ENCODE results near the gene SMIM45. TPM values are rescaled to one million over a fixed set of nuclear protein-coding genes. Genes with fewer than 3 reads are reported as not detected.
A peak's percentile ranks its signal among the peaks of the same experiment; 100 is the strongest.

The SMIM45 gene

DNA sequence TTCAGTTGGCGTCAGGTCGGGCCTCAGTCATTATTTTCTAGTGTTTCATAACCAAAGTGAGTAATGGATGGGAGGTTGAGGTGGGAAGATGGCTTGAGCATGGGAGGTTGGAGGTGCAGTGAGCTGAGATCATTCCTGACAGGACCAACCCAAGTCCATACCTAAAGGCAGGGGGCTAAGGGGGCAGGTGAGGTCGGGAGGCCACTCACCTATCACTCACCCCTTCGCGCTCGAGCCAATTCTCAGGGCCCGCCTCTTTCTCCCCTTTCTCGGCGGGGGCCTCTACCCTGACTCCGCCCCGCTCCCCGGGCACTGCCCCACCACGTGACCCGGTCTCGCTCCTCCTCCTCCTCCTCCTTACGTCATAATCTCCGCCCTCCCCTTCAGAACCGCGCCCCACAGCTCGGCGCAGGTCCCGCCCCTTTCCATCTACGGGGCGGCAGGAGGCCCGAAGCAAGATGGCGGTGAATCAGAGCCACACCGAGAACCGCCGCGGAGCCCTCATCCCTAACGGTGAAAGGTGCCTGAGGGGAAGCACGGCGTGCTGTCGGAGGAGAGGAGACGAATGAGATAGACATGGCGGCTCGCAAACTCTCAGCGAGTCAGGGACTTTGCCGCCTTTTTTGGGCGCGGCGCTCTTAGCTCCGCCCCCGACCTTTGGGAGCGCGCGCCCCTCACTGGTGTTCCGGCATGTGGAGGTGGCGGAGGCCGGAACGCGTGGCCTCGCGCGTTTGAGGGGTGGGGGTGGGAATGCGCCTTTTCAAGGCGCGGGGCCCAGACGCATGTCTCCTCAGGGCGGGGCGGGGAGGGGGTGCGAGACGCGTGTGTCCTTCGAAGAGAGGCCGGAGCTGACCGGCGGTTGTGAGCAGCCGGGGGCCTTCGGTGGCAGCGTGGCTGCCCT, 46.7 kb downstream of the SMIM45 start, which contains the start of gene WBP2NL:
Gene WBP2NL (plus strand): TSS at position 428 of the 901 bp plus-strand sequence. CDS start 31 bp downstream, at position 459.
- H3K4me3 Mint-ChIP-seq = peak within 1 kb of the TSS; percentile 86
- ATAC-seq = peak; percentile 98 to 99
- H3K27ac Mint-ChIP-seq = peak within 1 kb of the TSS; percentile 69 to 78
- peak; percentile 92 for DNase-seq (ENCODE audit: low spot score)
- H3K27me3 Mint-ChIP-seq = peaks cover 0 to 5% of the 10 kb centered on the region in 2 donors
- H3K36me3 Mint-ChIP-seq = no peaks in the 10 kb centered on the region
- peaks cover 4% of the 10 kb centered on the region for H3K9me3 Mint-ChIP-seq
- peaks cover 16 to 25% of the 10 kb centered on the region in 2 donors for H3K4me1 Mint-ChIP-seq (ENCODE audit: low read depth in 2 of 2)

DNA sequence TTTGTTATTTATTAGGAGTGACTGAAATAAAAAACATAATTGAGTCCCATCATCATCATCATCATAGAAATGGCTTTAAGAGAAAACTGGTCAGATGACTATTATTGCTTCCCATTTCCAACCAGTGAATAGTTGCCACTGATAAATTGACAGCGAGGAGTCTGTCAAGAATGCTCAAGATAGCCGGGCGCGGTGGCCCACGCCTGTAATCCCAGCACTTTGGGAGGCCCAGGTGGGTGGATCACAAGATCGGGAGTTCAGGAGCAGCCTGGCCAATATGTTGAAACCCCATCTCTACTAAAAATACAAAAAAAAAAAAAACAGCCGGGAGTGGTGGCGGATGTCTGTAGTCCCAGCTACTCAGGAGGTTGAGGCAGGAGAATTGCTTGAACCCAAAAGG, 48.5 kb downstream of the SMIM45 start:
- no peak for DNase-seq (ENCODE audit: low spot score)
- peak overlapping the region in 1 of 2 donors; percentile 47 for H3K27ac Mint-ChIP-seq
- peaks cover 0 to under 1% of the 10 kb centered on the region in 2 donors for H3K27me3 Mint-ChIP-seq
- H3K9me3 Mint-ChIP-seq = peaks cover 4% of the 10 kb centered on the region
- peaks cover 16 to 21% of the 10 kb centered on the region in 2 donors for H3K4me1 Mint-ChIP-seq (ENCODE audit: low read depth in 2 of 2)
- ATAC-seq = no peak
- peak overlapping the region; percentile 63 for H3K4me3 Mint-ChIP-seq
- no peaks in the 10 kb centered on the region for H3K36me3 Mint-ChIP-seq

DNA sequence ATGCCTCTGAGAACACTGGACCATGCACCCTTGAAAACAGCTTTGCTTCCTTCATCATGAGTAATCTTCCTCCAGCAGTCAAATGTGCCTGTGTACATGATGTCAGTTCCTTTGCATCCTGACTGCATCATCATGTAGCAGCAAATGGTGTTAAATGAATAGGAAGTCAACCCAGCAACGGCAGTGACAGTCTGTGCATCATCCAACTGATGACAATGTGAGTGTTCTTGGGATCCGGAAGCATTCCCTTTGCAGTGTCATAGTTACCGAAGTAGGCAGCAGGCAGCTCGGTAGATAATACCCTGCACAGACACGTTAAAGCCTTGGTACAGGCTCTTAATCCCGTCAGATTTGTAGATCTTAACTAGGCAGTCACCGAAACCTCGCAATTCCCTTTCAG, 49.2 kb downstream of the SMIM45 start:
- Mint-ChIP-seq H3K36me3 (no peaks in the 10 kb centered on the region), H3K9me3 (peaks cover 4% of the 10 kb centered on the region), H3K27me3 (no peaks in the 10 kb centered on the region), H3K4me1 (ENCODE audit: low read depth in 2 of 2) (peaks cover 16 to 21% of the 10 kb centered on the region in 2 donors), H3K27ac (no peak overlapping the region), H3K4me3 (no peak overlapping the region)
- ATAC-seq = no peak
- no peak for DNase-seq (ENCODE audit: low spot score)

DNA sequence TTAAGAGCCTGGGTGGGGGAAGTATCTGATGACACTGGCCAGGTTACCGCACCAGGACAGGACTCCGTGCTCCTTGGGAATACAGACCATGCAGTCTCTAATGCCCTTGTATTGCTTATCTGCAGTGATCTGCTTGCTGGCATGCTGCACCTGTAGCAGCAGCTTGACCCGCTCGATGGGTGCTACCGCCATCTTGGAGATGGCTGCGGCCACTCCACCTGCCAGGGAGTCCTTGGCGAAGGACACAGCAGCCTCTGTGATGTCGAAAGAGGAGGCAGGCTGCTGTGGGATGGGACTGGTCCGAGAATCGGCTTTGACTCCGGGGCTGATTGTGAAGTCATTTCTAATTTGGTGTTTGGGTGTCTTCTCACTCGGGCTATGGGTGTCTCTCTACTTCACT, 49.8 kb downstream of the SMIM45 start:
- DNase-seq (ENCODE audit: low spot score) = no peak
- Mint-ChIP-seq H3K4me3 (no peak overlapping the region), H3K27me3 (no peaks in the 10 kb centered on the region), H3K4me1 (ENCODE audit: low read depth in 2 of 2) (peaks cover 16 to 21% of the 10 kb centered on the region in 2 donors), H3K9me3 (peaks cover 4% of the 10 kb centered on the region), H3K27ac (no peak overlapping the region), H3K36me3 (no peaks in the 10 kb centered on the region)
- no peak for ATAC-seq

DNA sequence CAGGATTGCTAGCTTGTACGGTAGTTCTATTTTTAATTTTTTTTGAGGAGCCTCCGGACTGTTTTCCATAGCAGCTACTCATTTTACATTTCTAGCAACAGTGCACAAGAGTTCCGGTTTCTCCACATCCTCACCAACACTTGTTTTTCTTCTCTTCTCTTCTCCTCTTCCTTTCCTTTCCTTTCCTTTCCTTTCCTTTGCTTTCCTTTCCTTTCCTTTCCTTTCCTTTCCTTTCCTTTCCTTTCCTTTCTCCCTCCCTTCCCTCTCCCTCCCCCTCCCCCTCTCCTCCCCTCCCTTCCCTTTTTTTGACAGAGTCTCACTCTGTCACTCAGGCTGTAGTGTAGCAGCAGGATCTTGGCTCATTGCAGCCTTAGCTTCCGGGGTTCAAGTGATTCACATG, 56.0 kb downstream of the SMIM45 start:
- DNase-seq (ENCODE audit: low spot score) (no peak), ATAC-seq (no peak)
- Mint-ChIP-seq H3K4me1 (ENCODE audit: low read depth in 2 of 2) (no peaks in the 10 kb centered on the region), H3K4me3 (no peak overlapping the region), H3K9me3 (no peaks in the 10 kb centered on the region), H3K27me3 (peaks cover 12 to 14% of the 10 kb centered on the region in 2 donors), H3K36me3 (peaks cover 11% of the 10 kb centered on the region), H3K27ac (no peak overlapping the region)

Other genes with a start within 250 kb of the SMIM45 start
- 10 to 100 TPM; 25.1 to 26.3 TPM for gene CCDC134, start 151.5 kb upstream of the SMIM45 start, total RNA-seq
- gene SREBF2, start 119.0 kb upstream of the SMIM45 start, total RNA-seq = 100 to 1,000 TPM; 205 to 211 TPM
- not detected for gene SHISA8, start 37.1 kb upstream of the SMIM45 start, total RNA-seq
- 1 to 10 TPM in 1 of 2 donors, under 1 TPM in 1; 0.40 to 3.2 TPM for gene TNFRSF13C, start 25.3 kb upstream of the SMIM45 start, total RNA-seq
- 100 to 1,000 TPM in 1 of 2 donors, 10 to 100 TPM in 1; 34.7 to 115 TPM for gene CENPM, start 5.0 kb upstream of the SMIM45 start, total RNA-seq
- gene SEPTIN3, start 17.3 kb downstream of the SMIM45 start, total RNA-seq = under 1 TPM; 0.14 to 0.25 TPM
- gene WBP2NL, start 46.6 kb downstream of the SMIM45 start, total RNA-seq = 1 to 10 TPM; 1.5 to 1.7 TPM
- 10 to 100 TPM; 22.6 to 24.2 TPM for gene NAGA, start 118.7 kb downstream of the SMIM45 start, total RNA-seq
- 1 to 10 TPM; 1.5 TPM for gene PHETA2, start 122.1 kb downstream of the SMIM45 start, total RNA-seq
- gene SMDT1, start 127.5 kb downstream of the SMIM45 start, total RNA-seq = 10 to 100 TPM; 41.6 to 77.5 TPM
- 10 to 100 TPM; 47.8 to 99.5 TPM for gene NDUFA6, start 138.6 kb downstream of the SMIM45 start, total RNA-seq
- gene CYP2D6, start 178.7 kb downstream of the SMIM45 start, total RNA-seq = 1 to 10 TPM; 1.7 to 6.1 TPM

Measured in natural killer cell treated with Interleukin-12 subunit alpha and Interleukin-12 subunit beta and Interleukin-15 and Interleukin-18, amount 100 ng/mL, for 72 hours (primary cell).